OCI-LY1 (cell line): ENCODE data around the gene S100A5.

Experiments used
- CTCF ChIP-seq: fragments of 200-600 bp; sonication (generic), shearing (Covaris generic); IDR thresholded peaks from 2 replicates; pipeline ENCODE4 v1.5.1; 2017; ENCODE audit warnings: mild to moderate bottlenecking, antibody characterized with exemption, low read length, moderate library complexity, mixed read lengths
- EZH2 ChIP-seq: fragments of 200-600 bp; sonication (generic), shearing (Covaris generic); IDR thresholded peaks from 2 replicates; pipeline ENCODE4 v1.8.0; 2017; ENCODE audit warnings: borderline replicate concordance, mixed run types, mild to moderate bottlenecking, antibody characterized with exemption, low read length, moderate library complexity, mixed read lengths

- TF ChIP-seq EZH2 (no peak), CTCF (no peak)
Measured at GRCh38 chr1:153578490-153578889, 37.8 kb upstream of the S100A5 start.
